Mesenchymal stem cell (in vitro differentiated cells and primary cell): ENCODE data around the gene NKAPL.
A peak's percentile ranks its signal among the peaks of the same experiment; 100 is the strongest.

Experiments
- DNase-seq: peaks from one replicate; pipeline ENCODE4 v3.0.0-alpha.2; 2013
- H2AFZ ChIP-seq: one replicate; pipeline ENCODE4 v1.6.1; 2013; ENCODE audit warnings: low read depth, mild to moderate bottlenecking, control low read depth, inconsistent platforms, low read length, moderate library complexity
- H2AK5ac ChIP-seq: 2 replicates; pipeline ENCODE4 v1.6.1; 2013; ENCODE audit warnings: low read length, moderate library complexity, mild to moderate bottlenecking, inconsistent platforms; ENCODE audit not compliant: severe bottlenecking
- H2BK120ac ChIP-seq: one replicate; pipeline ENCODE4 v1.6.1; 2013; ENCODE audit warnings: low read depth, mild to moderate bottlenecking, inconsistent platforms, low read length, moderate library complexity
- H2BK12ac ChIP-seq, 2 experiments: one replicate each; pipeline ENCODE4 v1.6.1; 2013; ENCODE audit warnings: inconsistent platforms in 2 of 2, low read length in 2 of 2, mild to moderate bottlenecking in 2 of 2, moderate library complexity in 2 of 2, control low read depth in 1 of 2
- H2BK15ac ChIP-seq: one replicate; pipeline ENCODE4 v1.6.1; 2013; ENCODE audit warnings: mild to moderate bottlenecking, low read depth, inconsistent platforms; ENCODE audit not compliant: poor library complexity, severe bottlenecking
- H2BK5ac ChIP-seq: 2 replicates; pipeline ENCODE4 v1.6.1; 2013; ENCODE audit warnings: low read depth, mild to moderate bottlenecking, low read length, control low read depth, inconsistent platforms; ENCODE audit not compliant: poor library complexity, severe bottlenecking
- H3K14ac ChIP-seq, 2 experiments: one replicate each; pipeline ENCODE4 v1.6.1; 2013; ENCODE audit warnings: inconsistent platforms in 2 of 2, low read length in 2 of 2, control low read depth in 1 of 2, mild to moderate bottlenecking in 1 of 2, moderate library complexity in 1 of 2
- H3K18ac ChIP-seq, 2 experiments: one replicate each; pipeline ENCODE4 v1.6.1; 2013; ENCODE audit warnings: inconsistent platforms in 2 of 2, low read length in 2 of 2, control low read depth in 1 of 2, low read depth in 1 of 2, mild to moderate bottlenecking in 1 of 2
- H3K23ac ChIP-seq, 2 experiments: one replicate each; pipeline ENCODE4 v1.6.1; 2013; ENCODE audit warnings: inconsistent platforms in 2 of 2, low read length in 2 of 2, mild to moderate bottlenecking in 2 of 2, moderate library complexity in 2 of 2, control low read depth in 1 of 2
- H3K27ac ChIP-seq: 2 replicates; pipeline ENCODE4 v1.5.1; 2013; ENCODE audit warnings: mild to moderate bottlenecking, moderate library complexity, low read length, control low read depth, inconsistent platforms; ENCODE audit not compliant: poor library complexity, severe bottlenecking
- H3K27me3 ChIP-seq, 2 experiments: 2 replicates each; pipeline versions ENCODE4 v1.6.1 to v1.7.0; 2013; ENCODE audit warnings: low read length in 2 of 2, mild to moderate bottlenecking in 2 of 2, moderate library complexity in 2 of 2, control low read depth in 1 of 2, inconsistent platforms in 1 of 2; ENCODE audit not compliant: control insufficient read depth in 1 of 2, insufficient read depth in 1 of 2
- H3K36me3 ChIP-seq, 2 experiments: 2 replicates each; pipeline versions ENCODE4 v1.6.1 to v1.7.0; 2013; ENCODE audit warnings: low read length in 2 of 2, control low read depth in 1 of 2, inconsistent platforms in 1 of 2, low read depth in 1 of 2, mild to moderate bottlenecking in 1 of 2; ENCODE audit not compliant: insufficient read depth in 2 of 2, control insufficient read depth in 1 of 2
- H3K4ac ChIP-seq, 2 experiments: one replicate each; pipeline ENCODE4 v1.6.1; 2013; ENCODE audit warnings: inconsistent platforms in 2 of 2, low read length in 2 of 2, mild to moderate bottlenecking in 2 of 2, moderate library complexity in 2 of 2, control low read depth in 1 of 2, low read depth in 1 of 2
- H3K4me1 ChIP-seq: 2 replicates; pipeline ENCODE4 v1.6.1; 2013; ENCODE audit warnings: low read depth, low read length, control low read depth; ENCODE audit not compliant: control insufficient read depth, insufficient read depth
- H3K4me2 ChIP-seq: 2 replicates; pipeline ENCODE4 v1.6.1; 2013; ENCODE audit warnings: low read length, mild to moderate bottlenecking, inconsistent platforms; ENCODE audit not compliant: poor library complexity, severe bottlenecking
- H3K4me3 ChIP-seq, 2 experiments: 2 replicates each; pipeline versions ENCODE4 v1.5.1 to v1.7.0; 2013; ENCODE audit warnings: low read length in 2 of 2, mild to moderate bottlenecking in 2 of 2, control low read depth in 1 of 2, low read depth in 1 of 2; ENCODE audit not compliant: insufficient read depth in 1 of 2
- H3K79me1 ChIP-seq: replicated peaks from 2 replicates; pipeline ENCODE4 v1.6.1; 2013; ENCODE audit warnings: mild to moderate bottlenecking, control low read depth, low read length, inconsistent platforms; ENCODE audit not compliant: poor library complexity, severe bottlenecking
- H3K9ac ChIP-seq: 2 replicates; pipeline ENCODE4 v1.7.0; 2013; ENCODE audit warnings: mild to moderate bottlenecking, low read length, moderate library complexity
- H3K9me3 ChIP-seq: 2 replicates; pipeline ENCODE4 v1.7.0; 2013; ENCODE audit warnings: mild to moderate bottlenecking, low read length; ENCODE audit not compliant: control insufficient read depth
- H4K8ac ChIP-seq: one replicate; pipeline ENCODE4 v1.6.1; 2013; ENCODE audit warnings: inconsistent platforms, mild to moderate bottlenecking, low read length, moderate library complexity
- H4K91ac ChIP-seq: one replicate; pipeline ENCODE4 v1.6.1; 2013; ENCODE audit warnings: mild to moderate bottlenecking, low read length, inconsistent platforms
- WGBS: methylation state at CpG from one replicate; pipeline ENCODE4 v1.1.7; 2013; ENCODE audit warnings: mixed read lengths; 5-methylcytosine and 5-hydroxymethylcytosine counted together

NKAPL gene

GRCh38 chr6:28218312-28219248 is 40.5 kb upstream of the NKAPL start:
- DNase-seq = peak; percentile 63
- no peak overlapping the region for H3K23ac ChIP-seq
- H4K91ac ChIP-seq = peak overlapping the region; percentile 75
- no peak overlapping the region for H2BK12ac ChIP-seq
- H3K36me3 ChIP-seq = no peaks in the 10 kb centered on the region
- no peak overlapping the region for H2AFZ ChIP-seq
- H3K27me3 ChIP-seq = peaks cover 30% of the 10 kb centered on the region in 2 experiments
- H3K9me3 ChIP-seq = no peaks in the 10 kb centered on the region
- peak overlapping the region; percentile 42 for H3K4me2 ChIP-seq
- peak overlapping the region; percentile 83 for H4K8ac ChIP-seq
- no peak overlapping the region for H2AK5ac ChIP-seq
- H2BK5ac ChIP-seq = no peak overlapping the region
- peak overlapping the region in 1 of 2 experiments; percentile 68 for H3K4ac ChIP-seq
- H3K4me1 ChIP-seq = peaks cover 5% of the 10 kb centered on the region
- 30% methylated on average over 27 of the region's 56 CpGs for WGBS
- H3K9ac ChIP-seq = peak overlapping the region; percentile 78
- peaks cover 11% of the 10 kb centered on the region for H3K79me1 ChIP-seq
- no peak overlapping the region for H3K14ac ChIP-seq
- no peak overlapping the region for H3K27ac ChIP-seq
- H3K4me3 ChIP-seq = peak overlapping the region; percentile 55 to 82
- peak overlapping the region in 1 of 2 experiments; percentile 19 for H3K18ac ChIP-seq
- H2BK15ac ChIP-seq = peak overlapping the region; percentile 97
- peak overlapping the region; percentile 74 for H2BK120ac ChIP-seq

DNA sequence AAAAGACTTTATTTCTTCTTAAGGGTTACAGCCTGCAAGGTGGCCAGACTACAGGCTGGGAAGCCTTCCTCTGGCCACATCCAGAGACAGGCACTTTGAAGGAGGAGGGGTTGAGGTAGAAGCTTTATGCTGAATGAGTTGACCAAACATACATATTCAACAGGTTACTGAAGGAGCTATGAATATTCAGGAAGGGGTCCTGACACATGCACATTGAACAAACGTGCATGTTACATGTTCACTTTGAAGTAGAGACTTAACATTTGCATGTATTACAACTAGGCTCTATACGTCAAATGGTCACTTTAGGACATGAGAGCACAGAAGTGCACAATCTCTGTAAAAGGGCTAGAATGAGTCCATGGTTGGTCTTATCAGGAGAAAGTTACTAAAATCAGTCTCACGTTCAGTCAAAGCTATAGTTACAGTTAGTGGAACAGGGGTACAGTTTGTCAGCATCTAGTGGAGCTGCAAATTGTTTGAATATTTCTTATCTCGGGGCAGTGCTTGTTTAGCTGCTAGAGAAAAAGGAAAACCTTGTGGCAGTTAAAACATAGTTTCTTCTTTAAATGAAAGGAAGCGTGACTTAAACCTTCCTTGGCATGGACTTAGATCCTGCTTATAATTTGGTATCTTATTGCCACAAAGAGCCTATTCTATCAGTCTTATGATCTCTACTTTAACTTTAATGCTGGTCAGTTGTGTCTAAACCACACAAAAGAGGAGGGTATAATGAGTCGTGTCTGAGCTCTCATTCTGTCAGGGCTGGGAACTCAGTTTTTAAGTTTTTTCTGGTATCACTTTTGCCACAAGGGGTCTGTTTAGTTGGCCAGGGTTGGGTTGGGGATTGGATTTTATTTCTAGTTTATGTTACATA is 38.6 kb upstream of the NKAPL start:
- peaks cover 5% of the 10 kb centered on the region for H3K4me1 ChIP-seq
- no peak overlapping the region for H4K91ac ChIP-seq
- H3K36me3 ChIP-seq = no peaks in the 10 kb centered on the region
- no peak for DNase-seq
- H3K9ac ChIP-seq = no peak overlapping the region
- H3K18ac ChIP-seq = no peak overlapping the region
- WGBS = 57% methylated on average over 5 of the region's 6 CpGs
- no peak overlapping the region for H2AFZ ChIP-seq
- H3K14ac ChIP-seq = no peak overlapping the region
- H3K4ac ChIP-seq = no peak overlapping the region
- H3K79me1 ChIP-seq = peaks cover 11% of the 10 kb centered on the region
- H3K27me3 ChIP-seq = peaks cover 16 to 22% of the 10 kb centered on the region in 2 experiments
- H2BK12ac ChIP-seq = no peak overlapping the region
- no peak overlapping the region for H3K4me3 ChIP-seq
- H2AK5ac ChIP-seq = no peak overlapping the region
- H4K8ac ChIP-seq = no peak overlapping the region
- no peak overlapping the region for H3K23ac ChIP-seq
- H2BK5ac ChIP-seq = no peak overlapping the region
- no peak overlapping the region for H2BK120ac ChIP-seq
- H3K27ac ChIP-seq = no peak overlapping the region
- H3K9me3 ChIP-seq = no peaks in the 10 kb centered on the region
- H2BK15ac ChIP-seq = no peak overlapping the region
- H3K4me2 ChIP-seq = no peak overlapping the region

- WGBS = 64% methylated on average over 5 of the region's 9 CpGs
- H3K9ac ChIP-seq = peak overlapping the region; percentile 95
These were observed 34.7 kb upstream of the NKAPL start for GRCh38 chr6:28224131-28225055.

More at GRCh38 chr6:28224131-28225055, 34.7 kb upstream of the NKAPL start:
- H3K4me3 ChIP-seq = peak overlapping the region in 1 of 2 experiments; percentile 97
- no peak overlapping the region for H2BK5ac ChIP-seq
- H2AFZ ChIP-seq = no peak overlapping the region
- H3K23ac ChIP-seq = no peak overlapping the region
- H2AK5ac ChIP-seq = peak overlapping the region; percentile 67
- H3K4me1 ChIP-seq = no peaks in the 10 kb centered on the region
- peak overlapping the region in 1 of 2 experiments; percentile 15 for H3K18ac ChIP-seq
- no peak overlapping the region for H4K91ac ChIP-seq
- no peak overlapping the region for H3K14ac ChIP-seq
- H2BK15ac ChIP-seq = peak overlapping the region; percentile 38
- H2BK12ac ChIP-seq = peak overlapping the region in 1 of 2 experiments; percentile 40
- H4K8ac ChIP-seq = peak overlapping the region; percentile 92
- H3K27ac ChIP-seq = peak overlapping the region; percentile 73
- peaks cover 8 to 9% of the 10 kb centered on the region in 2 experiments for H3K27me3 ChIP-seq
- DNase-seq = peak; percentile 11
- H3K9me3 ChIP-seq = no peaks in the 10 kb centered on the region
- H3K79me1 ChIP-seq = peaks cover 17% of the 10 kb centered on the region
- peak overlapping the region in 1 of 2 experiments; percentile 77 for H3K4ac ChIP-seq
- peaks cover 11 to 25% of the 10 kb centered on the region in 2 experiments for H3K36me3 ChIP-seq
- peak overlapping the region; percentile 46 for H3K4me2 ChIP-seq
- H2BK120ac ChIP-seq = no peak overlapping the region
